HepG2 (cell line): ENCODE data around the gene ARVCF. TPM values are rescaled to one million over a fixed set of nuclear protein-coding genes. Genes with fewer than 3 reads are reported as not detected.

Source experiments
- ATAC-seq: fragments of 200-7000 bp; cut with Tn5 transposase; 3 replicates; pipeline ENCODE4 v1.9.1; 2020; ENCODE audit warnings: mild to moderate bottlenecking, moderate library complexity
- BruUV-seq: library from RNA; stranded (reverse); fragments of 400-500 nt; replicated peaks from 2 replicates; lab custom pipeline; 2021; lab: Mats Ljungman, UMichigan
- CTCF ChIA-PET: fragments of 300-600 bp; formaldehyde crosslinking; extraction: SDS; loops from one replicate; lab custom pipeline; 2021; ENCODE audit warnings: low total read pairs, inconsistent platforms, low intra/inter-chr PET ratio; lab: Yijun Ruan, JAX
- POLR2A ChIA-PET: fragments of 350-600 bp; sonication (Branson Sonifier 250); formaldehyde crosslinking; loops from one replicate; lab custom pipeline; 2020; ENCODE audit warnings: antibody characterized with exemption, inconsistent platforms; lab: Yijun Ruan, JAX
- DNase-seq: peaks from one replicate; pipeline ENCODE4 v3.0.0-alpha.2; 2015; ENCODE audit warnings: low spot score
- FAIRE-seq: peaks from 3 replicates; lab custom pipeline; 2011; peaks lifted over from hg19 to GRCh38; lab: Jason Lieb, UNC
- H2AFZ ChIP-seq: one replicate; pipeline ENCODE4 v1.6.1; 2011; ENCODE audit warnings: low read length, inconsistent platforms
- H3K27ac ChIP-seq: fragments of 300-600 bp; 3 replicates; pipeline ENCODE4 v1.8.0; 2011; ENCODE audit warnings: mixed run types, mild to moderate bottlenecking, mixed read lengths, low read length, inconsistent platforms; ENCODE audit not compliant: insufficient read depth; ENCODE audit errors: extremely low read length
- H3K27me3 ChIP-seq, 2 experiments: fragments of 200-600 bp in 1 of 2; 2 replicates in 1 of 2; 3 replicates in 1 of 2; pipeline versions ENCODE4 v1.6.0 to v1.8.0; 2011; ENCODE audit warnings: low read length in 2 of 2, mild to moderate bottlenecking in 2 of 2, moderate library complexity in 2 of 2, inconsistent platforms in 1 of 2; ENCODE audit not compliant: insufficient read depth in 2 of 2, control insufficient read depth in 1 of 2
- H3K36me3 ChIP-seq, 2 experiments: fragments of 200-600 bp in 1 of 2; replicated peaks in 1 of 2; 2 replicates in 1 of 2; 3 replicates in 1 of 2; pipeline versions ENCODE4 v1.5.1 to v1.8.0; 2011; ENCODE audit warnings: low read length in 2 of 2, inconsistent platforms in 1 of 2; ENCODE audit not compliant: insufficient read depth in 2 of 2, control insufficient read depth in 1 of 2
- H3K4me1 ChIP-seq: 2 replicates; pipeline ENCODE4 v1.5.1; 2012; ENCODE audit warnings: low read length, inconsistent platforms; ENCODE audit not compliant: insufficient read depth
- H3K4me2 ChIP-seq: 2 replicates; pipeline ENCODE4 v1.6.0; 2011; ENCODE audit warnings: low read depth, low read length, inconsistent platforms
- H3K4me3 ChIP-seq, 3 experiments: fragments of 200-600 bp in 1 of 3; sonication (generic), shearing (Covaris generic) in 1 of 3; replicated peaks in 1 of 3; 2 replicates each; pipeline ENCODE4 v1.5.1; 2011 to 2016; ENCODE audit warnings: low read length in 3 of 3, inconsistent platforms in 2 of 3, low read depth in 2 of 3, mild to moderate bottlenecking in 2 of 3, control low read depth in 1 of 3, mixed read lengths in 1 of 3; ENCODE audit not compliant: insufficient read depth in 1 of 3
- H3K79me2 ChIP-seq: one replicate; pipeline ENCODE4 v1.6.1; 2011; ENCODE audit warnings: low read length, inconsistent platforms; ENCODE audit not compliant: insufficient read depth
- H3K9ac ChIP-seq: 2 replicates; pipeline ENCODE4 v1.6.0; 2011; ENCODE audit warnings: mild to moderate bottlenecking, low read depth, low read length, inconsistent platforms; ENCODE audit not compliant: insufficient read depth
- H3K9me3 ChIP-seq: 2 replicates; pipeline ENCODE4 v1.5.1; 2012; ENCODE audit warnings: mild to moderate bottlenecking, low read length
- H4K20me1 ChIP-seq: 2 replicates; pipeline ENCODE4 v1.6.0; 2011; ENCODE audit warnings: inconsistent platforms, mild to moderate bottlenecking, low read length, moderate library complexity; ENCODE audit not compliant: insufficient read depth
- MLLT10 ChIP-seq: sonication (generic); formaldehyde crosslinking; IDR thresholded peaks from 2 replicates; pipeline ENCODE4 v1.4.0; 2020; ENCODE audit warnings: missing genetic modification reagents
- MXD3 ChIP-seq: IDR thresholded peaks from 2 replicates; pipeline ENCODE4 v1.6.1; 2016; ENCODE audit warnings: mild to moderate bottlenecking, missing biosample characterization, missing genetic modification reagents
- NR1H2 ChIP-seq: sonication (generic); formaldehyde crosslinking; IDR thresholded peaks from 2 replicates; pipeline ENCODE4 v1.8.1; 2022; ENCODE audit warnings: low read depth, missing genetic modification reagents, borderline replicate concordance
- ZNF318 ChIP-seq: sonication (generic); formaldehyde crosslinking; IDR thresholded peaks from 2 replicates; pipeline ENCODE4 v1.4.0; 2020; ENCODE audit warnings: mild to moderate bottlenecking, missing genetic modification reagents
- ZNF550 ChIP-seq: sonication (generic); formaldehyde crosslinking; IDR thresholded peaks from 2 replicates; pipeline ENCODE4 v1.4.0; 2020; ENCODE audit warnings: mild to moderate bottlenecking, missing genetic modification reagents, borderline replicate concordance
- WGBS: methylation state at CpG from one replicate; pipeline ENCODE4 v1.1.6; 2017; ENCODE audit warnings: low lambda C conversion rate; 5-methylcytosine and 5-hydroxymethylcytosine counted together
- in situ Hi-C: cut with HindIII; loops from 2 replicates; pipeline ENCODE4 v1.10.0; 2017; ENCODE audit warnings: low pct_unique_long_range_greater_than_20kb; ENCODE audit not compliant: extremely low pct_ligation_motif_present
- intact Hi-C: fragments of 100-400 bp; cut with micrococcal nuclease; formaldehyde crosslinking; loops from one replicate; pipeline ENCODE4 v1.10.0; 2022; ENCODE audit not compliant: unreplicated experiment
- polyA plus RNA-seq, 8 experiments: library from polyadenylated mRNA; depleted of rRNA in 3 of 8; stranded (reverse) in 7 of 8; unstranded in 1 of 8; fragments of >200 nt; fragmentation: Illumina TruSeq in 4 of 8; extraction: Trizol in 4 of 8; gene quantifications; 2 replicates each; pipeline versions ENCODE4 v1.2.1 to v1.2.3, GENCODE V29; 2011 to 2016; ENCODE audit warnings: low read depth in 4 of 8, missing spikeins in 1 of 8, mixed read lengths in 1 of 8; ENCODE audit not compliant: insufficient read depth in 1 of 8
- total RNA-seq, 5 experiments: library from RNA; depleted of rRNA; stranded (reverse); fragments of >200 nt; fragmentation: Illumina TruSeq; extraction: Trizol; gene quantifications; 2 replicates each; pipeline ENCODE4 v1.2.3, GENCODE V29; 2016; ENCODE audit warnings: low read depth in 1 of 5

ARVCF gene
- total and polyA plus RNA-seq, 2 of the 13 experiments (the other 11 are each of a cell fraction or from before 2014, with no cell fraction given), result 16.4 to 17.7 TPM

DNA sequence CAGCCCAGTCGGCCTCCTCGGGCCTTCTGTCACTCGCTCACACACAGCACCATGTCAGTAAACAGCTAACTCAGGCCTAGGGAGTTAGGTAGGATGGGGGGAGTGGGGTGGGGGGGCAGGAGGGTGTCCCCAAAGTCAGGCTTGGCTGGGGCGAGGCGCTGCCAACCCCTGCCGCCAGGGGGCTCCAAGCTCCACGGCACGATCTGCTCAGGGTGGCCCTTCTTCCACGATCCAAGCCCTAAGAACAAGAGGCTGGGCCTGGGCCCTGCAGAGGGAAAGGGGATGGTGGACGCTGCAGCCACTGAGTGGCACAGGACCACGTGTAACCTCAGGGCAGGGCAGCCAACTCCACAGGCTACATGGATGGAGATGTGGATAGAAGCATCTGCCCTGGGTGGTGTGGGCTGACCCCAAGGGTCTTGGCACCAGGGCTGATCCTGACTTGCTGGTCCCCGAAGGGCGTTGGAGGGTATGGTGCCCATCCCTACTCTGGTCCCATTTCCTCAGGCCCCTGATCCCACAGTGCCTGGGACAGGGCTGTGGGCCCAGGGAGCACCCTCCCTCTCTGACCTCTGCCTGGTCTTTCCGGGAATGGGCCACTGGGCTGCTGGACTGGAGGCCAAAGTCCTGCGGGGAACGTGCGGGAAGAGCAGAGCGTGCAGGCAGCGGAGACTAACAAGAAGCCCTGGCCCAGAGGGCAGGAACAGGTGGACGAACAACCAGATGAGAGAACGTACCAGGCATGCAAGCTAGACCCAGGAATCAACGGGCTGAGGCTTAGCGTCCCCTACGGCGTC is 45.9 kb downstream of the ARVCF start:
- no peak for FAIRE-seq
- WGBS, result 14% methylated on average over 16 of the region's 25 CpGs
- ChIA-PET POLR2A (interaction anchor here (0.8 to 3.2 kb wide), 8 partner anchors 8 to 160 kb away, joined by 3 to 13 read pairs (median 6); partner anchors contain the start of gene TANGO2), CTCF (interaction anchor here (1.1 to 2.3 kb wide), 6 partner anchors 16 to 159 kb away, joined by 3 to 35 read pairs (median 4); no protein-coding TSS in a partner anchor)
- DNase-seq, result peak; percentile 53
- Histone ChIP-seq H3K4me2 (peak overlapping the region; percentile 51), H2AFZ (no peak overlapping the region), H3K79me2 (no peaks in the 10 kb centered on the region), H3K36me3 (peaks cover 12 to 28% of the 10 kb centered on the region in 2 experiments; a peak in 4 of 5 replicates), H3K4me1 (peaks cover 52% of the 10 kb centered on the region), H3K27ac (peak overlapping the region; percentile 79), H4K20me1 (no peaks in the 10 kb centered on the region; the same call in 1 of the 2 replicates), H3K9ac (peak overlapping the region; percentile 54), H3K9me3 (no peaks in the 10 kb centered on the region), H3K27me3 (no peaks in the 10 kb centered on the region), H3K4me3 (peak overlapping the region in 1 of 3 experiments; percentile 22; a peak in 1 of 6 replicates)
- peak; percentile 67 for ATAC-seq
- in situ Hi-C loops, result loop anchor here (5.0 kb wide), 1 partner anchor 42 kb away; no protein-coding TSS in a partner anchor
- BruUV-seq, result no TSS peak
- intact Hi-C loops, result loop anchor here (1.0 kb wide), 1 partner anchor 43 kb away; no protein-coding TSS in a partner anchor
- TF ChIP-seq MXD3 (CRISPR knock-in tag) (0 out of 2 replicates have a peak, but pooled peaks have one; percentile 42), ZNF550 (no peak), ZNF318 (CRISPR knock-in tag) (no peak), NR1H2 (no peak), MLLT10 (CRISPR knock-in tag) (no peak)
